Left kidney (tissue), 8 donors: ENCODE data around the gene EIF3D. TPM values are rescaled to one million over a fixed set of nuclear protein-coding genes. Genes with fewer than 3 reads are reported as not detected.

ENCODE experiments used
- DNase-seq: peaks from one replicate; pipeline ENCODE4 v3.0.0-alpha.2; 2013
- long read RNA-seq, 8 donors: transcript quantifications; one replicate each; lab custom pipeline, GENCODE V29; 2026
- polyA plus RNA-seq: library from polyadenylated mRNA; unstranded; fragments of 120-200 nt; gene quantifications from one replicate; pipeline ENCODE4 v1.2.1, GENCODE V29; 2013; ENCODE audit not compliant: insufficient read length

The EIF3D gene
- polyA plus RNA-seq = 285 TPM
- long read RNA-seq, donor 1, transcript EIF3D-201 (15 exons, 2,155 nt) = major isoform, 43 of 138 reads
- long read RNA-seq, donor 1, transcript EIF3D-209 (3 exons, 887 nt) = minor isoform, 22 of 138 reads
- long read RNA-seq, donor 1, partial matches to known transcripts = 67 of 138 reads
- long read RNA-seq, donor 1, other reads (novel, unspliced or antisense) = 6 of 138 reads
- long read RNA-seq, donor 2, transcript EIF3D-201 (15 exons, 2,155 nt) = major isoform, 37 of 110 reads
- long read RNA-seq, donor 2, transcript EIF3D-209 (3 exons, 887 nt) = minor isoform, 10 of 110 reads
- long read RNA-seq, donor 2, partial matches to known transcripts = 53 of 110 reads
- long read RNA-seq, donor 2, other reads (novel, unspliced or antisense) = 8 of 110 reads
- long read RNA-seq, donor 3, transcript EIF3D-201 (15 exons, 2,155 nt) = major isoform, 36 of 99 reads
- long read RNA-seq, donor 3, transcript EIF3D-209 (3 exons, 887 nt) = minor isoform, 11 of 99 reads
- long read RNA-seq, donor 3, partial matches to known transcripts = 46 of 99 reads
- long read RNA-seq, donor 3, other reads (novel, unspliced or antisense) = 6 of 99 reads
- long read RNA-seq, donor 4, partial matches to known transcripts = 18 of 23 reads
- long read RNA-seq, donor 4, other reads (novel, unspliced or antisense) = 0 of 23 reads
- long read RNA-seq, donor 5, transcript EIF3D-209 (3 exons, 887 nt) = minor isoform, 19 of 180 reads
- long read RNA-seq, donor 5, transcript EIF3D-201 (15 exons, 2,155 nt) = major isoform, 89 of 180 reads
- long read RNA-seq, donor 5, partial matches to known transcripts = 47 of 180 reads
- long read RNA-seq, donor 5, other reads (novel, unspliced or antisense) = 25 of 180 reads
- long read RNA-seq, donor 6, transcript EIF3D-201 (15 exons, 2,155 nt) = major isoform, 48 of 150 reads
- long read RNA-seq, donor 6, transcript EIF3D-209 (3 exons, 887 nt) = minor isoform, 19 of 150 reads
- long read RNA-seq, donor 6, partial matches to known transcripts = 66 of 150 reads
- long read RNA-seq, donor 6, other reads (novel, unspliced or antisense) = 15 of 150 reads
- long read RNA-seq, donor 7, transcript EIF3D-201 (15 exons, 2,155 nt) = major isoform, 61 of 158 reads
- long read RNA-seq, donor 7, transcript EIF3D-209 (3 exons, 887 nt) = minor isoform, 22 of 158 reads
- long read RNA-seq, donor 7, partial matches to known transcripts = 57 of 158 reads
- long read RNA-seq, donor 7, other reads (novel, unspliced or antisense) = 15 of 158 reads
- long read RNA-seq, donor 8, transcript EIF3D-209 (3 exons, 887 nt) = minor isoform, 11 of 53 reads
- long read RNA-seq, donor 8, transcript EIF3D-201 (15 exons, 2,155 nt) = major isoform, 24 of 53 reads
- long read RNA-seq, donor 8, partial matches to known transcripts = 10 of 53 reads
- long read RNA-seq, donor 8, other reads (novel, unspliced or antisense) = 8 of 53 reads

- DNase-seq = peak; percentile 99
These were observed at the start of gene EIF3D for GRCh38 chr22:36528795-36529751. Gene EIF3D (minus strand): TSS chr22:36529166. CDS start chr22:36526121, 3,045 bp downstream.

GRCh38 chr22:36578619-36579018 lies 49.7 kb upstream of the EIF3D start:
- DNase-seq = no peak

DNA sequence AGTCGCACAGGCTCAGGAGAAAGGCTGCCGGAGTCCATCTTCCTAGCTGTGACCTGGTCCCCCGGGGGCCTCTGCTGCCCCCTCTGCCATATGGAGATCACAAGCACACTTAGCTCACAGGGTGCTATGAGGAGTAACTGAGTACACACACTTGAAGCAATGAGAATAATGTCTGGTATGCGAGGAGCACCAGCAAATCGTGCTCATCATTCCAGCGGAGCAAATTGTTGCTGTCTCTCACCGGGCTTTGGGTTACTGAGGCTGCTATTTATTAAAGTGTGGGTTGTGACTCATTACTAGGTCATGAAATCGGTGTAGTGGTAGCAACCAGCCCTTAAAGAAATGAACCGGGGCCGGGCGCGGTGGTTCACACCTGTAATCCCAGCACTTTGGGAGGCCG lies 48.1 kb upstream of the EIF3D start:
- DNase-seq = no peak

DNA sequence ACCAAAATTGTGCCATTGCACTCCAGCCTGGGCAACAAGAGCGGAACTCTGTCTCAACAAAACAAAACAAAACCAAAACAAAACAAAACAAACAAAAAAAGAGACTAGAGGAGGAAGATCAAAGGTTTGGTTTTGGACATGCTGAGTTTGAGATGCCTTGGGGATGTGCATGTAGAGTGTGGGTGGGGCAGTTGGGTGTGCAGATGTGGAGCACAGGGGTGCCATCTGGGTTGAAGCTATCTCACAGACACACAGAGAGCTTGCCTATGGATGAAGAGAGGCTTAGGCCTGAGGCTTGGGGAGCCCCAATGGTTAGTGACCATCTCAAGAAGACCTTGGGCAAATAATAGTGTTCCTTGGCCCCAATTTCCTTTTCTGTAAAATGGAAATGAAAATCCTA lies 45.8 kb upstream of the EIF3D start:
- no peak for DNase-seq

- DNase-seq = no peak
These were observed 44.9 kb upstream of the EIF3D start for GRCh38 chr22:36573815-36574363.

DNA sequence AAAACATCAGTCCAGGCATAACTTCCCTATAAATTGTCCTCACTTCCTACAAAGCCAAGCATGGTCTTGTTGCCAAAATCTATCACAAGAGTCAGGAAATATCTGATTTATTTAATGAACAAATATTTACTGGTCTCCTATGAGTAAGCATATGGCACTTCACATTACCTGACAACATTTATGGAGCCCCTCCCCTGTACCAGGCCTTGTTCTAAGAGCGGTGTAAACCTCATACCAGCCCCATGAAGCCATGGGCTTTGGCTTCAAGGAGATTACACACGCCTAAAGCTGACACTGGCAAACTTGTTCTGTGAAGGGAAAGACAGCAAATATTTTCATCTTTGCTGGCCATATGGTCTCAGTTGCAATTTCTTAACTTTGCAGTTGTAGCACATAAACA lies 43.0 kb upstream of the EIF3D start:
- no peak for DNase-seq

- DNase-seq = peak; percentile 15
These were observed 41.0 kb upstream of the EIF3D start for GRCh38 chr22:36569999-36570398.

DNA sequence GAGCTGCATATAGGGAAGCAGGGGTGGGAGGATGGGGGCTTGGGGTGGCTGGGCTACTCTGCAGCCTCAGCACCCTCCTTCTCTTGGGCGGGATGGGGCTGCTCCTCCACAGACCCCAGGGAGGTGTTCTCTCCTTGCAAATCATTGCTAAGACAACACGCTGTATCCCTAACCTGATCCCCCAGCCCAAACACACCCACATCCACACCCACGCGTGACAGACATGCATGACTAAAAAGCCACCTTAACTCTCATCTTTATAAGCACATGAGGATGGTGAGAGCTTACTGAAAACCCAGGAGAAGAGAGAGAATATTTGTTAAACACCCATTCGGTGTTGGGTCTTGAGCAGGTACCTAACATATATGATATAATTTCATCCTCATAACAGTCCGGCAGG lies 39.9 kb upstream of the EIF3D start:
- no peak for DNase-seq

DNA sequence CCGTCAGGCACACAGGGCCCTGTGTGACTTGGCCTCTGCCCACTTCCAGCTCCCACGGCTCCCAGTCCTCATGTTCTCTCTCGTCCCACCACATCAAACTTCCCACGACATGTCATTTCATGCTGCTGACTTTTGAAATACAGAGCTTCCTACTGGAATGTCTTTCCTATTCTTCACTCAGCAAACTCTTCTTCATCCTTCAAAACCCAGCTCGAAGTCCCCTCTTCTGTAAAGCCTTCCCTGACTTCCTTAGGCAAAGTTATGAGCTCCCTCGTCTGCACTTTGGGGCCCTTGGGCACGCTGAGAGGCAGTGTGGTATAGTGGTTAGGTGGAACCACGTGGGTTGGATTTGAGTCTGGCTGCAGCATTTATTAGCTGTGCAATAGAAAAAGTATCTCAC lies 37.8 kb upstream of the EIF3D start:
- no peak for DNase-seq

- no peak for DNase-seq
These were observed 36.7 kb upstream of the EIF3D start for GRCh38 chr22:36565686-36566085.

GRCh38 chr22:36565159-36565507 lies 36.2 kb upstream of the EIF3D start:
- no peak for DNase-seq

DNA sequence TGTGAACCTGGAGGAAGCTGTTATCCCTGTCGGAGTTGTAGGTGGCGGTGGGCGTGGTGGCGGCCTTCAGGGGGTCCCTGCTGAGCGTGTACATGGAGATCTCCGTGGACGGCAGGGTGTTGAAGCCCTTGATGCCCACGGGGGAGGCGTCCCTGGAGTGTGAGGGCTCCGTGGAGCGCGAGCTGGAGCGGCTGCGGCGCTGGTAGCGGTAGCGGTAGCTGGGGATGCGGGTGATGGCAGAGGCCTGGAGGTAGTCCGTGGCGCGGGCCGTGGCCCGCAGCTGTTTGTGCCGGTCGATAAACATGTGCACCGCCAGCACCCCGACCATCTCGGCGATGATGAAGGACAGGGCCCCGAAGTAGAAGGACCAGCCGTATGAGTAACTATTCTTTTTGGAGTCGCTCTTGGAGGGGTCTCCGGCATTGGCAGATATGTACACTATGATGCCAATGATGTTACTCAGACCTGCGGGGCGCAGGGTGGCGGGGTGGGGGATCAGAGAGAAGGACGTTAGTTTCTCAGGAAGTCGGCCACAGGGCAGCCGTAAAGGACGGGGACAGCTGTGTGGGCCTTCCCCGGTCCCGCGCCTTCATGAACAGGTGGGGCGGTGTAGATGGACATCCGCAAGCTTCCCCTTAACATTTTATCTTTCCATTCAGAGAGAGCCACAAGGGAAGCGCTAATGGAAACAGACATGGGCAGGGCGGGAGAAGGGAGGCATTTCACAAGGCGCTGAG lies 35.6 kb upstream of the EIF3D start:
- DNase-seq = no peak

DNA sequence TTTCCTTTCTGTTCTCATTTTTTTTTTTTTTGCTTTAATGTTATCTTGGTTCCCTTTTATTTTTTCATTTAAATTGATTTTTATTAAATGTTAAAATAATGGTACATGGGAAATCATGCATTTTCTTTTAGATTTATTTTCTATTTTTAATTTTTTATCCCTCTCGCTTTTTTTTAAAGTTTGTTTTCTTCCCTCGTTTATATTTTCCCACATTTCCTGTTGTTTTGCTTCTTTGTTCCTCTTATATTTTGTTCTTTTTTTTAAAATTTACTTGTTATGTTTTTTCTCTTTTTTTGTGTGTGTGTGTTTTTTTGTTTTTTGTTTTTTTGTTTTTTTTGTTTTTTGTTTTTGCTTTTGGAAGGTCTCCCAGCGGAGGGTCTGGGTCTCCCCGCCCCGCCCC lies 34.9 kb upstream of the EIF3D start:
- DNase-seq = no peak

GRCh38 chr22:36563444-36563843 lies 34.5 kb upstream of the EIF3D start:
- DNase-seq = no peak

- DNase-seq = no peak
These were observed 34.0 kb upstream of the EIF3D start for GRCh38 chr22:36563001-36563400.

- no peak for DNase-seq
These were observed 33.4 kb upstream of the EIF3D start for GRCh38 chr22:36562261-36562835.

DNA sequence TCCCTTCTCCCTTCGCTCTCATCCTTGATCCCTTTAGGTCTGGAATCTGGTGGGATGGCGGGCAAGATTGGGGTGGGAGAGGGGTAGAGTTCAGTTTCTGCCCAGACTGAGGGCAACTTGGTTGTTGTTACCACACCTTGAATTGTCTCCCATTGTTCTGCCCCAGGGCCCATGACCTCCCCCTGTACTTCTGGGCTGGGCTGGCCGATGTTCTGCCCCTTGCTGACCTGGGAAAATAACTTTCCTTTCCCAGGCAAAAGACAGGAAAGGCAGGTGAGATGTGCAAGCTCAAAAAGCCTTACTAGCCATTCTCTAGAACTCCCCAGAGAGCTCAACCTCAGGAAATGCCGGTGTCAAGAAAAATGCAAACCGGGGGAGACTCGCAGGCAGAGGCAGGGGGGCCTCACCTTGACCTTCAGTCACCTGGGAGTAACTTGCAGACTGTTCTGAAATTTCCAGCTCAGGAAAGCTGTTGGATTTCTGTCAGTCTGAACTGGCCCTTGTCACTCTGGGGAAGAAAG lies 32.4 kb upstream of the EIF3D start:
- DNase-seq = no peak

DNA sequence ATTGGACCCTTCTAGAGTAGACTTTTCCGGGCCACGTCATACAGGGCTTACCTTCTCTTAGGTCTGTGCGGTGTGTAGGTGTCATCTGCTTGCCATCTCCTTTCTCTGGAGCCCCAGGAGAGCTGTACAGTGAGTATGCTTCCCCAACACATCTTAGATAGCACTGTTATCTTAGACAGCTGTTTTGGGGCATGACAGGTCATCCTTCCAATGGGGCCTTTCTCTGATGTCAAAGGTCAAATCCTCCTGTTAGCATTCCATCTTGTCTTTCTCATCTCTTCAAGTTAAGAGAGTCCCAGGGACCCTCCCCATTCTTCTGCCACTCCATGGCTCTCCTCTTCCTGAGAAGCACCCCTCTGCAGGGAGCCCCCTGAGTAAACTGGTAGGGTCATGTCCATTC lies 31.0 kb upstream of the EIF3D start:
- DNase-seq = no peak

DNA sequence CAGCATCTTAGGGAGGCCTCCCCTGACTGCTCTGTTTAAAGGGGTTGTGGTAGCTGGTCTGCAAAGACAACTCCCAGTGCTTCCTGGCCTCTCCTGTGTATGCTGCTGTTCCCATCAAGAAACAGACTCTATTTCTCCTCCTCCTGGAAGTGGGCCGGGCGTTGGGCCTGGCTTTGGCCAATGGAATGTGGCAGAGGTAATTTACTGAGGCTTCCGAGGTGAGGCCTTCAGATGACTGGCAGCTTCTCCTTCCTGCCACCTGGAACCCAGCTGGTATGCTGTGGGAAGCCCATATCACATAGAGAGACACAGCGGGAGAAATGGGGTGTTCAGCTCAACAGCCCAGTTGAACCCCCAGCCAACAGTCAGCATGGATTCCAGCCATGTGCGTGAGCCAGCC lies 25.1 kb upstream of the EIF3D start:
- DNase-seq = no peak
